NT2/D1 (cell line): Measurements from ENCODE around the gene PRKAR1A.

Source experiments
- SUZ12 ChIP-seq: IDR thresholded peaks from 2 replicates; pipeline ENCODE4 v1.6.1; 2011; ENCODE audit not compliant: insufficient read length, insufficient read depth; ENCODE audit errors: extremely low read depth
- YY1 ChIP-seq: IDR thresholded peaks from 2 replicates; pipeline ENCODE4 v1.6.1; 2011; ENCODE audit not compliant: insufficient read length, insufficient read depth
- ZNF274 ChIP-seq: IDR thresholded peaks from 2 replicates; pipeline ENCODE4 v1.6.1; 2011; ENCODE audit warnings: mild to moderate bottlenecking, low read depth, low read length

DNA sequence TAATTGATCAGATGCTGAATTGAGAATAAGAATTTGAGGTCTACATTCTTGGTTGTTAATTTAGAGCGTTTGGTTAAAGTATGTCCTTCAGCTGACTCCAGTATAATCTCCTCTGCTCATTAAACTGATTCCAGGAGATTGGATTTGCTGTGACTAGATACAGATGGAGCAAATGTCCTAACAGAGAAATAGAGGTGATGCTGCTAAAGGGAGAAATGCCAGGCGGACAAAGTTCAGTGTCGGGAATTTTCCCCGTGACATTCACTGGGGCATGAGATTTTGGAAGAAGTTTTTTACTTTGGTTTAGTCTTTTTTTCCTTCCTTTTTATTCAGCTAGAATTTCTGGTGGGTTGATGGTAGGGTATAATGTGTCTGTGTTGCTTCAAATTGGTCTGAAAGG is 19.0 kb downstream of the PRKAR1A start:
- no peak for TF ChIP-seq ZNF274
- no peak for TF ChIP-seq YY1
- TF ChIP-seq SUZ12, result no peak
